Upper lobe of left lung (tissue), 6 donors: ENCODE data around the gene CTRL. TPM values are rescaled to one million over a fixed set of nuclear protein-coding genes. Genes with fewer than 3 reads are reported as not detected.

Experiments used
- ATAC-seq, 2 donors: fragments of 200-7000 bp; cut with Tn5 transposase; one replicate each; pipeline ENCODE4 v1.9.1; 2022; ENCODE audit warnings: mild to moderate bottlenecking in 2 of 2, moderate library complexity in 2 of 2; ENCODE audit not compliant: low FRiP score in 2 of 2
- DNase-seq, 2 donors: peaks; one replicate each; pipeline ENCODE4 v3.0.0-alpha.2; 2019 to 2020
- H3K27ac ChIP-seq, 4 donors: fragments of 200-600 bp; sonication (generic); one replicate each; pipeline ENCODE4 v1.5.1; 2016 to 2019
- H3K27me3 ChIP-seq, 4 donors: fragments of 200-600 bp; sonication (generic); one replicate each; pipeline ENCODE4 v1.5.1; 2017 to 2019
- H3K36me3 ChIP-seq, 4 donors: fragments of 200-600 bp; sonication (generic); one replicate each; pipeline ENCODE4 v1.5.1; 2016 to 2019
- H3K4me1 ChIP-seq, 4 donors: fragments of 200-600 bp; sonication (generic); one replicate each; pipeline ENCODE4 v1.5.1; 2018 to 2019
- H3K4me3 ChIP-seq, 4 donors: fragments of 200-600 bp; sonication (generic); one replicate each; pipeline ENCODE4 v1.5.1; 2017 to 2019; ENCODE audit warnings: mild to moderate bottlenecking in 2 of 4, moderate library complexity in 1 of 4
- H3K9me3 ChIP-seq, 4 donors: fragments of 200-600 bp; sonication (generic); one replicate each; pipeline ENCODE4 v1.5.1; 2018 to 2019
- CTCF ChIP-seq, 6 experiments: fragments of 450-650 bp in 4 of 6; fragments of 200-600 bp in 2 of 6; sonication (generic) in 2 of 6; IDR thresholded peaks; one replicate each; pipeline ENCODE4 v1.5.1; 2016 to 2019; ENCODE audit warnings: antibody characterized with exemption in 6 of 6
- EP300 ChIP-seq, 4 donors: sonication (generic); formaldehyde crosslinking; IDR thresholded peaks; one replicate each; pipeline ENCODE4 v1.5.1; 2017; ENCODE audit warnings: antibody characterized with exemption in 4 of 4, control low read depth in 2 of 4
- POLR2A ChIP-seq, 4 donors: fragments of 450-650 bp; IDR thresholded peaks; one replicate each; pipeline ENCODE4 v1.5.1; 2016 to 2017; ENCODE audit warnings: antibody characterized with exemption in 4 of 4, mild to moderate bottlenecking in 2 of 4
- POLR2AphosphoS5 ChIP-seq, 2 donors: sonication (generic); formaldehyde crosslinking; IDR thresholded peaks; one replicate each; pipeline ENCODE4 v1.5.1; 2017; ENCODE audit warnings: antibody characterized with exemption in 2 of 2
- WGBS, 2 donors: methylation state at CpG; one replicate each; pipeline ENCODE4 v1.1.5; 2017 to 2018; 5-methylcytosine and 5-hydroxymethylcytosine counted together
- total RNA-seq, 6 donors: library from RNA; depleted of rRNA in 4 of 6; stranded (reverse); fragments of >200 nt in 4 of 6; gene quantifications; one replicate each; pipeline versions ENCODE4 v1.1.0 to v1.2.1, GENCODE V29; 2016 to 2021
- donor health status: DM: no; HTN: no; CAD: no; lungs with moderate emphysema.
- donor health status: DM: no; HTN: yes; CAD: no; lungs with severe emphysema.

CTRL gene
- total RNA-seq, result 1 to 10 TPM; 1.6 to 4.2 (median 2.4) TPM

GRCh38 chr16:67931712-67932461 lies at the start of gene CTRL:
Gene CTRL (minus strand): TSS chr16:67931862. CDS start chr16:67931852, 10 bp downstream.
- Histone ChIP-seq H3K36me3 (peaks cover 3 to 57% (median 50%) of the 10 kb centered on the region in 4 donors), H3K27ac (peak within 1 kb of the TSS in 1 of 4 donors; percentile 2), H3K4me1 (peaks cover 8 to 30% (median 12%) of the 10 kb centered on the region in 4 donors), H3K4me3 (no peak within 1 kb of the TSS), H3K9me3 (no peaks in the 10 kb centered on the region), H3K27me3 (no peaks in the 10 kb centered on the region)
- TF ChIP-seq POLR2AphosphoS5 (IDR thresholded peaks at IDR 0.05) (no peak), POLR2A (IDR thresholded peaks at IDR 0.05) (no peak), EP300 (IDR thresholded peaks at IDR 0.05) (no peak), CTCF (IDR thresholded peaks at IDR 0.05) (no peak)
- DNase-seq (no peak), ATAC-seq (no peak)
- WGBS, 2 donors, result 90 to 96% methylated on average over 6 to 15 of the region's 15 CpGs

GRCh38 chr16:67979955-67980678 lies 48.5 kb upstream of the CTRL start, which contains the start of gene DPEP3:
Gene DPEP3 (minus strand): TSS chr16:67980499. CDS start chr16:67980380, 119 bp downstream.
- Histone ChIP-seq H3K4me1 (peaks cover 16 to 21% (median 18%) of the 10 kb centered on the region in 4 donors), H3K27me3 (no peaks in the 10 kb centered on the region), H3K4me3 (no peak within 1 kb of the TSS), H3K27ac (no peak within 1 kb of the TSS), H3K36me3 (no peaks in the 10 kb centered on the region), H3K9me3 (no peaks in the 10 kb centered on the region)
- DNase-seq (peak in 1 of 2 donors; percentile 82), ATAC-seq (peak in 1 of 2 donors; percentile 21)
- WGBS, 2 donors, result 74 to 75% methylated on average over 37 to 61 of the region's 62 CpGs
- TF ChIP-seq EP300 (IDR thresholded peaks at IDR 0.05), result no peak
- TF ChIP-seq POLR2AphosphoS5 (IDR thresholded peaks at IDR 0.05), result no peak
- TF ChIP-seq CTCF (IDR thresholded peaks at IDR 0.05), result peak in 1 of 6 experiments; percentile 46

GRCh38 chr16:67977469-67978227 lies 46.0 kb upstream of the CTRL start:
- H3K4me1 ChIP-seq, result no peaks in the 10 kb centered on the region
- TF ChIP-seq CTCF (IDR thresholded peaks at IDR 0.05) (no peak), POLR2AphosphoS5 (IDR thresholded peaks at IDR 0.05) (no peak), EP300 (IDR thresholded peaks at IDR 0.05) (no peak), POLR2A (IDR thresholded peaks at IDR 0.05) (no peak)
- ATAC-seq (no peak), DNase-seq (no peak)
- no peaks in the 10 kb centered on the region for H3K9me3 ChIP-seq
- no peaks in the 10 kb centered on the region for H3K36me3 ChIP-seq
- H3K27me3 ChIP-seq, result no peaks in the 10 kb centered on the region
- no peak overlapping the region for H3K27ac ChIP-seq
- 83 to 88% methylated on average over 7 to 9 of the region's 9 CpGs for WGBS, 2 donors
- H3K4me3 ChIP-seq, result no peak overlapping the region

- no peaks in the 10 kb centered on the region for H3K36me3 ChIP-seq
- WGBS, 2 donors, result 44 to 58% methylated on average over 3 to 5 of the region's 5 CpGs
- no peaks in the 10 kb centered on the region for H3K4me1 ChIP-seq
- TF ChIP-seq EP300 (IDR thresholded peaks at IDR 0.05) (no peak), POLR2A (IDR thresholded peaks at IDR 0.05) (no peak), POLR2AphosphoS5 (IDR thresholded peaks at IDR 0.05) (no peak), CTCF (IDR thresholded peaks at IDR 0.05) (no peak)
- H3K9me3 ChIP-seq, result no peaks in the 10 kb centered on the region
- ATAC-seq, result no peak
- H3K27me3 ChIP-seq, result no peaks in the 10 kb centered on the region
- DNase-seq, result no peak
- H3K4me3 ChIP-seq, result no peak overlapping the region
- no peak overlapping the region for H3K27ac ChIP-seq
These were observed 45.3 kb upstream of the CTRL start for GRCh38 chr16:67977005-67977404.
